WI38 (cell line): ENCODE data around the gene RAB5IF.

ENCODE experiments used
- H3K4me3 ChIP-seq: 2 replicates; pipeline ENCODE4 v1.5.1; 2011; ENCODE audit warnings: low read depth, mild to moderate bottlenecking, control low read depth, low read length
- CTCF ChIP-seq: IDR thresholded peaks from 2 replicates; pipeline ENCODE4 v1.5.1; 2012; ENCODE audit warnings: low read depth, mild to moderate bottlenecking, control low read depth, low read length

Gene RAB5IF

GRCh38 chr20:36642136-36642535, 36.6 kb downstream of the RAB5IF start:
- TF ChIP-seq CTCF = no peak
- no peak overlapping the region for H3K4me3 ChIP-seq

GRCh38 chr20:36644032-36644705, 38.6 kb downstream of the RAB5IF start:
- TF ChIP-seq CTCF = no peak
- H3K4me3 ChIP-seq = no peak overlapping the region

GRCh38 chr20:36644706-36645095, 39.1 kb downstream of the RAB5IF start:
- H3K4me3 ChIP-seq = no peak overlapping the region
- no peak for TF ChIP-seq CTCF

- TF ChIP-seq CTCF = no peak
- H3K4me3 ChIP-seq = no peak overlapping the region
Observed at GRCh38 chr20:36645353-36645752, 39.8 kb downstream of the RAB5IF start.

- no peak within 1 kb of the TSS for H3K4me3 ChIP-seq
- no peak for TF ChIP-seq CTCF
Observed at GRCh38 chr20:36645998-36646397, 40.4 kb downstream of the RAB5IF start, which contains the start of gene SLA2. SLA2 (minus strand) TSS chr20:36646196; CDS start chr20:36641335, 4,861 bp downstream.

GRCh38 chr20:36646678-36647077, 41.1 kb downstream of the RAB5IF start:
- TF ChIP-seq CTCF = no peak
- no peak overlapping the region for H3K4me3 ChIP-seq

GRCh38 chr20:36647196-36648121, 41.9 kb downstream of the RAB5IF start:
- no peak for TF ChIP-seq CTCF
- no peak overlapping the region for H3K4me3 ChIP-seq
